Measurements from ENCODE around the gene IP6K2. TPM values are rescaled to one million over a fixed set of nuclear protein-coding genes. Genes with fewer than 3 reads are reported as not detected.

The IP6K2 gene
- total and polyA plus RNA-seq, 2 of the 13 experiments (the other 11 are each of a cell fraction or from before 2014, with no cell fraction given) = 85.5 to 112 TPM

- peak; percentile 75; the same call in 1 of the 2 replicates for TF ChIP-seq ZNF678 (CRISPR knock-in tag; IDR thresholded peaks at IDR 0.05)
- TF ChIP-seq DDIT3 (CRISPR knock-in tag; IDR thresholded peaks at IDR 0.05) = no peak
- no peak for TF ChIP-seq TCF12 (IDR thresholded peaks at IDR 0.05)
- no peak for TF ChIP-seq TCF12 (CRISPR knock-in tag; IDR thresholded peaks at IDR 0.05)
- TF ChIP-seq ZNF264 (CRISPR knock-in tag; IDR thresholded peaks at IDR 0.05) = no peak; the same call in 1 of the 2 replicates
- no peak for TF ChIP-seq TMF1 (CRISPR knock-in tag; IDR thresholded peaks at IDR 0.05; ENCODE audit: low read depth)
- peak; percentile 79 for TF ChIP-seq BHLHE40 (IDR thresholded peaks at IDR 0.05; ENCODE audit: low read length)
- no peak for TF ChIP-seq GABPA (IDR thresholded peaks at IDR 0.05; ENCODE audit: low read depth, low read length)
- TF ChIP-seq GABPA (CRISPR knock-in tag; IDR thresholded peaks at IDR 0.05; ENCODE audit: low read depth) = peak; percentile 50; the same call in 1 of the 2 replicates
- TF ChIP-seq TSC22D2 (CRISPR knock-in tag; IDR thresholded peaks at IDR 0.05; ENCODE audit: borderline replicate concordance) = no peak
- TF ChIP-seq FOXA3 (CRISPR knock-in tag; IDR thresholded peaks at IDR 0.05) = no peak; the same call in 1 of the 2 replicates
- peak; percentile 39 for TF ChIP-seq JARID2 (CRISPR knock-in tag; IDR thresholded peaks at IDR 0.05; ENCODE audit: insufficient replicate concordance)
- peak; percentile 18; the same call in 1 of the 2 replicates for TF ChIP-seq NCOA2 (CRISPR knock-in tag; IDR thresholded peaks at IDR 0.05)
- peak; percentile 15; the same call in 1 of the 2 replicates for TF ChIP-seq E2F1 (CRISPR knock-in tag; IDR thresholded peaks at IDR 0.05)
- TF ChIP-seq ZNF775 (CRISPR knock-in tag; IDR thresholded peaks at IDR 0.05; ENCODE audit: borderline replicate concordance) = peak; percentile 88; the same call in 1 of the 2 replicates
- peak; percentile 90 for TF ChIP-seq PAXIP1 (CRISPR knock-in tag; conservative IDR thresholded peaks at IDR 0.05)
- 0 out of 2 replicates have a peak, but pooled peaks have one; percentile 32 for TF ChIP-seq ZNF232 (CRISPR knock-in tag; IDR thresholded peaks at IDR 0.05; ENCODE audit: borderline replicate concordance)
- TF ChIP-seq, protein P1, sequence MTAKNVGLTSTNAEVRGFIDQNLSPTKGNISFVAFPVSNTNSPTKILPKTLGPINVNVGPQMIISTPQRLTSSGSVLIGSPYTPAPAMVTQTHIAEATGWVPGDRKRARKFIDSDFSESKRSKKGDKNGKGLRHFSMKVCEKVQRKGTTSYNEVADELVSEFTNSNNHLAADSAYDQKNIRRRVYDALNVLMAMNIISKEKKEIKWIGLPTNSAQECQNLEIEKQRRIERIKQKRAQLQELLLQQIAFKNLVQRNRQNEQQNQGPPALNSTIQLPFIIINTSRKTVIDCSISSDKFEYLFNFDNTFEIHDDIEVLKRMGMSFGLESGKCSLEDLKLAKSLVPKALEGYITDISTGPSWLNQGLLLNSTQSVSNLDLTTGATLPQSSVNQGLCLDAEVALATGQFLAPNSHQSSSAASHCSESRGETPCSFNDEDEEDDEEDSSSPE (CRISPR knock-in tag; IDR thresholded peaks at IDR 0.05) = peak; percentile 54
- TF ChIP-seq POGZ (CRISPR knock-in tag; IDR thresholded peaks at IDR 0.05) = peak; percentile 62; the same call in 1 of the 2 replicates
- TF ChIP-seq, protein P2, sequence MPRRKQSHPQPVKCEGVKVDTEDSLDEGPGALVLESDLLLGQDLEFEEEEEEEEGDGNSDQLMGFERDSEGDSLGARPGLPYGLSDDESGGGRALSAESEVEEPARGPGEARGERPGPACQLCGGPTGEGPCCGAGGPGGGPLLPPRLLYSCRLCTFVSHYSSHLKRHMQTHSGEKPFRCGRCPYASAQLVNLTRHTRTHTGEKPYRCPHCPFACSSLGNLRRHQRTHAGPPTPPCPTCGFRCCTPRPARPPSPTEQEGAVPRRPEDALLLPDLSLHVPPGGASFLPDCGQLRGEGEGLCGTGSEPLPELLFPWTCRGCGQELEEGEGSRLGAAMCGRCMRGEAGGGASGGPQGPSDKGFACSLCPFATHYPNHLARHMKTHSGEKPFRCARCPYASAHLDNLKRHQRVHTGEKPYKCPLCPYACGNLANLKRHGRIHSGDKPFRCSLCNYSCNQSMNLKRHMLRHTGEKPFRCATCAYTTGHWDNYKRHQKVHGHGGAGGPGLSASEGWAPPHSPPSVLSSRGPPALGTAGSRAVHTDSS (CRISPR knock-in tag; conservative IDR thresholded peaks at IDR 0.05) = no peak
- no peak for TF ChIP-seq SNAPC2 (CRISPR knock-in tag; IDR thresholded peaks at IDR 0.05)
- TF ChIP-seq SP4 (CRISPR knock-in tag; IDR thresholded peaks at IDR 0.05) = no peak
These were observed 23.2 kb upstream of the IP6K2 start (continued) for GRCh38 chr3:48739955-48740823.

Measured in HepG2 (cell line).